HCEC 1CT (cell line): ENCODE data around the gene RAD21L1.
"Not testable (repeated sequence)": the region's sequence is repeated elsewhere in the genome, so short reads cannot be mapped to it uniquely, and the experiment has no call there.

Experiments
- DNase-seq: peaks from one replicate; pipeline ENCODE4 v3.0.0-alpha.2; 2017

The RAD21L1 gene

DNA sequence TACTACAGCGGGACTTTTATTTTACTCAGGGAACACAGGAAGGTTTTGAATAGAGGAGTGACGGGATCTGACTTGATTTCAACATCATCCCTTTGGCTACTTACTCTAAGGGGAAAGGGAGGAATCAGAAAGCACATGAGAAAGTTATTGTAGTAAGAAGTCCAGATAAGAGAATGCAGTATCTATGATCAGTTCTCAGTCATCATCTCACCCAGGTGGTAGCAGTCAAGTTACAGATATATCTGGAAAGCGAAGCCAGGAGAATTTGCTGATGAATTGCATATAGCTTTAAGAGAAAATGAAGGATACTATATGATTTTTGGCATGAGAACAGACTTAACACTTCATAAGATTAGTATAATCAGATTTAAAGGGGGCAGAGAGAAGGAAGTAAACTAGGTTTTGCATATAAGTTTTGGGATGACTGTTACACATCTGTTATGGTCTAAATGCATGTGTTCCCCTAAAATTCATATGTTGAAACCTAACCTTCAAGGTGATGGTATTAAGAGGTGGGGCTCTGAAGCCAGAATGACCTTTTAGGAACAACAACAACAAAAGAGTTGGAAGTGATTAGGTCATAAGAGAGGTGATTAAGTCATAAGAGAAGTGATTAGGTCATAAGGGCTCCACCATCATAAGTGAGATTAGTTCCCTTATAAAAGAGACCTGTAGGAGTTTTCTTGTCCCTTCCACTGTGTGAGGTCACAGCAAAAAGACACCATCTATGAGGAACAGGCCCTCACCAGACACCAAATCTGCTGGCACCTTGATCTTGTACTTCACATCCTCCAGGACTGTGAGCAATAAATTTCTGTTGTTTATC lies 6.7 kb downstream of the RAD21L1 start:
- DNase-seq, result no peak

DNA sequence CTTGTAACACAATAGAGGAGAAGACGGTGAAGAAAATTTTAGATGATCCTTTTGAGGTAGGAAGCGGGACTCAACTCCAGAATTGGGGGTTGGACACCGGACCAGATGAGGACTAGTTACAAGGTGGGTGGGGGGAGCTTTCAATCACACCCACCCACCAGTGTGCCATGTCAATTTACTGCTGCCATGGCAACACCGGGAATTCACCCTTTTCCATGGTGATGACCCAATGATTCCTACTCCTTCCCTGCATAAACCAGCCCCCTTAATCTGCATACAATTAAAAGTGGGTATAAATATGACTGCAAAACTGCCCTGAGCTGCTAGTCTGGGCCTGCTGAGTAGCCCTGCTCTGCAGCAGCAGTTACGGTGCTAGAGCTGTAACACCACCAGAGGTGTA lies 14.7 kb downstream of the RAD21L1 start:
- no peak for DNase-seq

DNA sequence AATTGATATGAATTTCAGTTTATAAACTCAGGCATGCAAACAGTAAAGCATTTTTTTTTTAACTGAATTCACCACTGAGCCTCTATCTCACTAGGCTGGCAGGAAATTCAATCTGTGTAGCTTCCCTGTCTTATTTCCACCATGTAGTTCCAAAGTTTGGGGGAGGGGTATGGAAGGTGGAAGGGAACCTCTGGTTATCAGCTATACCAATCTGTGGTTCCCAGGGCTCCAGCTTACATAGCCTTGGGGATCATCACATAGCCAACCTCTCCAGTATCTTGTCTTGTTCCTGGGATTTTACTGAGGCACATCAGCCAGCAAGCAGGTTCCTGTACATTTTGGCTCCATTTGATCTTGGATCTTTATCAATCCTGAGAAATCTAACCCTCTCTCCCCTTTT lies 15.6 kb downstream of the RAD21L1 start:
- no peak for DNase-seq

DNA sequence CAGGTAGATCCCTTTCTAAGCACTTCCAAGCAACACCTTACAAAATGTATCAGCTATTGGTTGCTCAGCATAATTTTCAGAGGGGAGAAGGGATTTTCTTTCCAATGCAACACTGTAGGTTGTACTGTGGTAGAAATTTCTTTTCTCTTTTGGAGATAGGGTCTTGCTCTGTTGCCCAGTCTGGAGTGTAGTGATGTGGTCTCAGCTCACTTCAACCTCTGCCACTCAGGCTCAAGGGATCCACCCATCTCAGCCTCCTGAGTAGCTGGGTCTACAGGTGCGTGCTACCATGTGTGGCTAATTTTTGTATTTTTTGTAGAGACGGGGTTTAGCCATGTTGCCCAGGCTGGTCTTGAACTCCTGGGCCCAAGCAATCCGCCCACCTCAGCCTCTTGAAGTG lies 16.3 kb downstream of the RAD21L1 start:
- no peak for DNase-seq

DNA sequence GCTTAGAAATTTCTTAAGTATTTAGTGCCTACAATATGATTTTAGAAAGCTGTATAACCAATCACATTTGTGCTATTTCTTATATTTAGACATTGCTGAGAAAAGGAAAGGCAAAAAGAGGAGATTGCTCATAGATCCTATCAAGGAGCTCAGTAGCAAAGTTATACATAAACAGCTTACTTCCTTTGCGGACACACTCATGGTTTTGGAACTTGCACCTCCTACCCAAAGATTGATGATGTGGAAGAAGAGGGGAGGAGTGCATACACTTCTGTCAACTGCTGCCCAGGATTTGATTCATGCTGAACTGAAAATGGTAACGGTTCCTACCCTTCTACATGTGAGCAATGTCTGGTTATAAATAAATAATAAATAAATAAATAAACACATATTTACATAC lies 16.7 kb downstream of the RAD21L1 start:
- DNase-seq, result peak; percentile 97

DNA sequence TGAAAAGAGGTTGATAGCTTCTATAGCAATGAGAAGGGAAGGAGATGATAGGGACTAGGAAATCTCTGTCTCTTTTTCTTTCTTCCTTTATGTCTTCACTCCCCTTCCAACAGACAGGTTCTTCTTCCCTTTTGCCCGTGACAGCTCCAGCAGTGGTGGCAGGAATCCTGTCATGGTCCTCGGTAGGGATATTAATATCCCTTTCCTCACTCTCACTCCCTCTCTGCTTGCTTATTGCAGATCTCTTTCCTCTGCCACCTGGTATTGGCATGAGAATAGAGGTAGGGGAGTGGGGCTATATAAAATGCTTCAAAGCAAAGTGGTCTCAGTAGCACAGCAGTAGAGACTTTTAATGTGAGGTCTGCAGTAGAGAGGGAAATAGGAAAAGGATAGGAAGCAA lies 19.7 kb downstream of the RAD21L1 start:
- DNase-seq, result no peak

DNA sequence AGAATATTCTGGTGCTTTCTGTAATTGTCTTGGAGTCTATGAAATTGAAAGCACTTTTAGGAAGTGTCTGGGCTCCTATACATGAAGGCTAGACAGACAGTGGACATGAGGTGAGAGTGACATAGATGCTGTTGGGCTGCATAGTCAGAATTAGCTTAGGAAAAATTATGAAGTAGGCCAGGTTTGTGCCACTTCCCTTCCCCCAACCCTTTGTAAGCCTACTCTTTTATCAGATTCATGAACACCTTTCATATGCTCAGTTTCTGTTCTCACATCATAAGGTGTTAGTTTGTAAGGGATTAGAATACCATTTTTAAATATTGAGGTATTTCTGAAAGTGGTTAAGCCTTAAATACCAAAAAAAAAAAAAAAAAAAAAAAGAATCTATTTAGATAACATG lies 21.8 kb downstream of the RAD21L1 start:
- DNase-seq, result no peak

DNA sequence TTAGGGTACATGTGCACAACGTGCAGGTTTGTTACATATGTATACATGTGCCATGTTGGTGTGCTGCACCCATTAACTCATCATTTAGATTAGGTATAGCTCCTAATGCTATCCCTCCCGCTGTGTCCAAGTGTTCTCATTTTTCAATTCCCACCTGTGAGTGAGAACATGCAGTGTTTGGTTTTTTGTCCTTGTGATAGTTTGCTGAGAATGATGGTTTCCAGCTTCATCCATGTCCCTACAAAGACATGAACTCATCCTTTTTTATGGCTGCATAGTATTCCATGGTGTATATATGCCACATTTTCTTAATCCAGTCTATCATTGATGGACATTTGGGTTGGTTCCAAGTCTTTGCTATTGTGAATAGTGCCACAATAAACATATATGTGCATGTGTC lies 24.4 kb downstream of the RAD21L1 start:
- not testable (repeated sequence) for DNase-seq

DNA sequence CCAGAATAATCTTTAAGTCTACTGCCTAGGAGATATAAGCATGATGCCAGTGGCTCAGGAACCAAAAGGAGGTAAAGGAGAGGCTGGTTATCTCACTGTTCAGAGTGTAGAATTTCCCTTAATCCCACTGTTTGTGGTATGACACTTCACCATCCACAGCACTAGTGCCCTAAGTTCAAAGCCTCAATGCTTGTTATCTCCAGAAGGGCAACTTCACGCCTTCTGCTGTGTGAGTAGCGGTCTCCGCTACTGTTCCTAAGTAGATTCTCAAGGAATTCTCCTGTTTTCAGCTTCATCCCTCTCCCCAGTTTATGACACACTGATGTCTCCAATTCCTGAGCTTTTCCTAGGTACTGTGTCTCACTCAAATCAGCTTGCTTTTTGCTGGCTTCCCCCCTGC lies 26.6 kb downstream of the RAD21L1 start:
- DNase-seq, result no peak

DNA sequence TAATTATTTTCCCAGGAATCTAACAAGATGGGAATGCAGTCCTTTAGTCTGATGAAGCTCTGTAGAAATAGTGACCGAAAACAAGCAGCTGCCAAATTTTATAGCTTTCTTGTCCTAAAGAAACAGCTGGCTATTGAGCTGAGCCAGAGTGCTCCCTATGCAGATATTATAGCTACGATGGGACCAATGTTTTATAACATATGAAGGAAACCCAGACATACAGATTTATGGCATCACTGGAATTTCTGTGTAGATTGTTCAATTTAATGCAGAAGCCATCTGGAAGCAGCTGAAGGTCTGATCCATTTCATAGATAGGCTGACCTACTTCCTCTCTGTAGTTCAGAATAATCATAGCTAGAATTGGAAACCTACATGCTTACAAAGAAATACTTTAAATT lies 28.4 kb downstream of the RAD21L1 start:
- no peak for DNase-seq

DNA sequence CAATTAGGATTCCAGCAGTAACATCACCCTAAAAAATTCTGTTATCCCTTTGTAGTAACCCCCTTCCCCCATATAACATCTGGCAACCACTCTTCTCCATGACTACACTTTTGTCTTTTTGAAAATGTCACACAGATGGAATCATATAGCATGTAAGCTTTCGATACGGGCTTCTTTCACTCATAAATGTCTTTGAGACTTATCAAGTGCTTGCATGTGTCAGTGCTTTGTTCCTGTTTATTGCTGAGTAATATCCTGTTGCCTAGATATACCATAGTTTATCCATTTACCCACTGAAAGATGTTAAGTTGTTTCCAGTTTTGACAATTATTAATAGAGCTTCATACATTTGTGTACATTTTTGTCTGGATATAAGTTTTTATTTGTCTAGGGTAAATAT lies 29.8 kb downstream of the RAD21L1 start:
- no peak for DNase-seq

DNA sequence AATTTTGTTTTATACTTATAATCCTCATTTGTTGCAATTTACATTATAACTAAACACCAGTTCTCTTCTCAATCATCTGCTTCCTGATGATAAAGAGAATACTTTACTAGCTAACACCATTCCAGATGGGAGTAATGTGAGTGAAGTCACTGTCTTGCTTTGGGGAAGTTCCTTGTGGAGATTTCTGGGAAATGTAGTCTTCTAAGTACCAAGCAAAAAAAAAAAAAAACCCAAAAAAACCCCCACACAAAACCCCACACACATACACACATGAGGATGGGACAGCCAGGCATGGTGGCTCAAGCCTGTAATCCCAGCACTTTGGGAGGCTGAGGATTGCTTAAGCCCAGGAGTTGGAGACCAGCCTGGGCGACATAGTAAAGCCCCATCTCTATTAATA lies 38.0 kb downstream of the RAD21L1 start:
- DNase-seq, result peak; percentile 54

DNA sequence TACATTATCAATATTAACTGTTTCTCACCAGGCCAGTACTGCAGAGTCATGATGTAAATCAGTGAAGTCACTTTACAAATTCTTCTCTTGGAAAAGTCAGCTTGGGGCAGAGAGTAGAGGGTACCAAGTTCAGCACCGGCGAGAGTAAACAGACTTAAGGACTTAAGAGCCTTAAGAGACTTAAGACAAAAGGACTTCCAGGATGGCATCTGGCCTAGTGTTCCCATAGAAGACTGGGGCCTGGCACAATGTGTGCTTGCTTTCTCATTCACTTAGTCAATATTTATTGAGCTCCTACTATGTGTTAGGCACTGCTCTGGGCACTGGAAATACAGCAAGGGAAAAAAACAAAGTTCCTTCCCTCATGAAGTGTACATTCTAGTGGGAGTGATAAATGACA lies 38.9 kb downstream of the RAD21L1 start:
- no peak for DNase-seq

DNA sequence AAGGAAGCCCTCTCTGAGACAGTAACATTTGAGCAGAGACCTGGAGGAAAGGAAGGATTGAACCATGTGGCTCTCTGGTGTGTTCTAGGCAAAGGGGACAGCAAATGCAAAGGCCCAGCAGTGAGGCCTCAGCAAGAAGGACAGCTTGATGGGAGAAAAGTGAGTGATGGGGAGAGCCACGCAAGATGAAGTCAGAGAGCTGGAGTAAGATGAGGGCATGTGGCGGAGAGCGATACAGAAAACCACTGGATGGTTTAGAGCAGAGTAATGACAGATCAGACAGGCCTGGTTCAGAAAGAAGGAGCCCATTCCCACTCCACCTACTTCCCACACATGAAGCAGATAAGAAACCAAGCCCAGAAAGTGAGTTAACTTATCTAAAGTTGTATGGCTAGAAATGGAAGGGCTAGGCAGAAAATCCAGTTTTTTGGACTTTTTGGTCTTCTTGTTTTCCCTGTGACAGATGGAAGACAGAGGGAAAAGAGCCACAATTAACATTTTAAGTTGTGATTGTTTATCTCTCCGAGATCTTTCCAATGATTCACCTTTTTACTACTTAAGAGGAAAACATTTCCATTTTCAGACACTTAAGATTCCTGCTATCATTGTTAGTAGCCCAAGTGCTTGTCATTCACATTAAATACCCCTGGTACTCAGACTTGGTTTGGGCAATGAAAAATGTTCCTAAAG lies 39.5 kb downstream of the RAD21L1 start:
- DNase-seq, result no peak

DNA sequence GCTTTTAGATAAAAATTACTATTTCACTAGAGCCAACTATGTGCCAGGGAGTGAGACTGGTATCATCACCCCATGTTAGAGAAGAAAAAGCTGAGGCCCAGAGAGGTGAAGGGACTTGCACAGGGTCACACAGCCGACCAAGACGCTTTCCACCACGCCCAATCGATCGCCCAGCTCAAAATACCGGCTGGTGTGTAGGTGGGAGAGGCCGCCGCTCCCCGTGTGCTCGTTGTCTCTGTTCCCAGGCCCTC lies 40.0 kb downstream of the RAD21L1 start:
- no peak for DNase-seq

DNA sequence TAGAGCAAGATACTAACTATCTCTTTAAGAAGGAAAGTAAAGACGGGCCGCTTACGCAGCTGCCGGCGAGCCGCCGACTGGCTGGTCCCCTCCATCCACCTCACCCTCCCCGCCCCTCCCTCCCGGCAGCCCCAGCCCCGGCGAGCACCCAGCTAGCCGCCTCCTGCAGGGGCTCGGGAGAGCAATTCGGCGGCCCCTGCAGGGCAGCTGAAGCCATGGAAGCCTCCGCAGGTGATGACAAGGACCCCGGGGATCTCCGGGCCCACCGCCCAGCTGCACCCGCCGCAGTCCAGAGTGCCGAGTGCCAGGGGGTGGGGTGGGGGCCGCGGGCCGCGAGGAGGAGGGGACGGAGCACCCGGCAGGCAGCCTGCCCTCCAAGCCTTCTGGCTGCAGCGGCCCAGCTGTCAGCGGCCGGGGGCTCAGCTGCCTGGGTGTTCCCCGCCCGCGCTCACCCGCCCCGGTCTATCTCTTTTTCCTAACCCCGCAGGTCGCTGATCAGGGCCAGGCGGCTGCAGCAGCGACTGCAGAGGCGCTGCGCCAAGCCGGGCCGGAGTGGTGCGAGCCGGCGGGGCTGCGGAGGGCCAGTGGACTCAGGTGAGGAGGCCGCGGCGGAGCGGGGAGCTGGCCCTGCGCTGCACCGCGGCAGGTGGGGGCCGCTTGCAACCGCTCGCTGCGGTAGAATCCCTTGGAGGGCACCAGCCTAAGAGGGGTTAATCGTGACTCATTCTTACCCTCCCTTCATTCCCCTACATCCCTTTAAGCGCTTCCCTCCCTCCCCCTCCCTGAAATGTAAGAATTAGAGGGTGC lies 40.5 kb downstream of the RAD21L1 start, which contains the start of gene SNPH:
Gene SNPH (plus strand): TSS at position 128 of the 807 bp plus-strand sequence. CDS start 29,946 bp downstream, outside the sequence.
- peak; percentile 76 for DNase-seq

DNA sequence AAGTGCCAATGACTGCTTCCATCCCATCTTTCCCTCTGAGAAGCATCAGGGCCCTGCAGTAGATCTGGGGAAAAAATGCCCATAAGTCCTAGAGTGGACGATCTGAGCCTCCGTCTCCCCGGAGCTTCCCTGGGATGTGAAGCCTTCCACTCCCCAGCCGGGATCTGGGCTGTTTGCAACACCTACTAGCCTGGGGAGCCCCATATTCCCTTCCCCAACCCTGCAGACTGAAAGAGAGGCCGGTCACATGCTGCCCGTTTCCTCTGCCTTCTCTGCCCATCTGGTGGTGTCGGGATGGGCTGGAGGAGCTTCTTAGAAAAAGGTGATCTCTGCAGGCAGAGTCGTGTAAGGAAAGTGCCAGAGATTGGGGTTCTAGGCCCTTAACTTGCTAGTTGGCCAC lies 41.3 kb downstream of the RAD21L1 start:
- no peak for DNase-seq

DNA sequence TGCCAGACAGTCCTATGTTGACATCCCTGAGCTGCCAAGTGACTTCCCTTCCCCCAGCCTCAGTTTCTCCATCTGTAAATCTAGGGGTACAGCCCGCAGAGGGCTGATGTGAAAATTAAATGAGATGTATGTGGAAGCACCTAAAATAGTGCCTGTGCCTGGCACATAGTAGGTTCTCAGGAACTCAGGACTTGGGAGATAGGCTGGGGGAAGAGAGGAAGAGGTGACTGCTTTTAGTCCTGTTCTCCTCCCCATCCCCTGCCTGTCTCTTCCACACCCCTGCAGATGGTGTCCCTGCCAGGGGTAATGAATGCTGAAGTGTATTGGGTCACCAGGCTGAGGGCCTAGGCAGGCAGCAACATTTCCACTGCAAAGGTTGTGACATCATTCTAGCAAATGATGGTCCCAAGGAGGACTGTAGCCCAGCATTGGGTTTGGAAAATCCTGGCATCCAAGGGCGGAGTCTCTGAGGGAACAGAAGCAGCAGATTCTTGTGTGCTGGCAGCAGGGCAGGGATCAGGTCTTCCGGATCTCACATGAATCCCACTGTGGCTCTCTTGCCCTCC lies 42.0 kb downstream of the RAD21L1 start:
- DNase-seq, result no peak

DNA sequence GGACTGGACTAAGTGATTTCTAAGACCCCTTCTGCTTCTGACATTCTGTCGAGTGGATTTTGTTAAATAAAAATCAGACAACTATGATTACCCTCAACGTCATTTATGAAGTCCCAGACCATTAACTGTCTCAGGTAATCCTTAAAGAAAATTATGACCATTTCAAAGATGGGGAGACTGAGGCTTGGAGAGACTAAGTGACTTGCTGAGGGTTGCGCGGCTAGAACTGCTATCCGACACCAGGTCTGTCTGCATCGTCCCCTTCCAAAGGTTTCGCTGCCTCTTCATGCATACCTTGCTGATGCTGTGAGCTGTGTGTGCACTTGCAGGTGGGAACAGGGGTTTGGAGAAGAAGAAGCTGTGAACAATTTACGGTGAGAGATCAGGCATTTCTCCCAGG lies 43.4 kb downstream of the RAD21L1 start:
- DNase-seq, result no peak

DNA sequence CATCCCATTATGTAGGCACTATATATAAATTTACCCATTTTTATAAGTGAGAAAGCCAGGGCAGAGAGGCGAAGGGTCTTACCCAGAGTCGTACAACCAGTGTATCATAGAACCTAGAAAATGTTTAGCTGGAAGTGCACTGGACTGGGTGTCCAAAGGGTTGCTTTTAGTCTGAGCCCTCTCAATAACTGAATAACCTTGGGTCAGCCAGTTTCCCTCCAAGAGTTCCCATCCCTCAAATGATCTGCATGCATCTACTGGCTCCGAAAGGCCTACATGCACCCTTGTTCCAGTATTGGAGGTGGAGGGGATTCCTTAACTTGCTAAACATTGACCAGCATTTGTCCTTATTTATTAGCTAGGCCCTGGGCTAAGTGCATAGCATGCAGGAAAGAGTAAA lies 44.0 kb downstream of the RAD21L1 start:
- no peak for DNase-seq

DNA sequence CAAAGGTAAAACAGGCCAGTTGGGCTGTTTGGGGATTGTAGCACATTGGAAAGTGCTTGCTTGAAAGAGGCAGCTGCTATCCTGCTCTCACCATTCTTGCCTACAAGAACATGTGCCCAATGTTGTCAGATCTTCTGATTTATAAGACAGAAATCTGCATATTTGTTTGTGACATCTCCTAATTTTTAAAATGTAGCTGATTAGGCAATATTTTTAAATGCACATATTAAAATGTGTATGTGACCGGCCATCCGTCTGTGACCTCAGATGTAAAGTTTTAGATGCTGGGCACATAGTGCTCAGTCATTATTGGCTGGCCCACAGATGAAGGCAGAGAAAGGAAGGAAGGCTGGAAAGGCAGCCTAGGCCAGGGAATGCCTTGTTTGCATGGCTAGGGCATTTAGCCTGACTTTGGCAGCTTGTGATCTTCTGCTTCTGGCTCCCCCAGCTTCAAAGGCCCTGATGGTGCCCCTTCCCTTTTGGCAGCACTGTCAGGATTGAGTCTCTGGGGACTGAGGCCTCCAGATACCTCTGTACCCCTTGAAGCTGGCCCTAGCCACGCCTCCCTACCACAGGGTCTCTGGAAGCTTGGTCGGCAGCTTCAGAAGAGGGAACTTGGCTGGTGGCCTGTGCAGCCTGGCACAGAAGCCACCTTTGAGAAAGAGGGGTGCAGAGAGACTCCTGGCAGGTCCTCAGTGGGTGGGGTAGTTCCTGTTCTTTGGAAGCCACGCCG lies 46.7 kb downstream of the RAD21L1 start:
- no peak for DNase-seq

DNA sequence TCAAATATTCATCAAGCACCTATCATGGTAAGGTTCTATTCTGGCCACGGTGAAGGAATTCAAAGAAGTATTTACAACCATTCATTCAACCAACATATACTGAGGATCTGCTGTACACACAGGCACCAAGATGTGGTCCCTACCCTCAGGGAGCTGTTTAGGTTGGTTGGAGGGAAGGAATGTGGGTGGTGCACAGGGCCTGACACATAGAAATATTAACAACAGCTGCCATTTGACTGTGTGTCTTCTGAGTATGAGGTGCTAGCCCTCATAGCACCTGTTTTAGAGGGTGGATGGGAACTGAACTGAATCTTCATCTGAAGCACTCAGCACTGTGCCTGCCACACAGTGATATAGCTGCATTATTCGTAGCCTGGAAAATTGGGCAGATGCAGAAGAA lies 47.5 kb downstream of the RAD21L1 start:
- no peak for DNase-seq
